A673 (cell line): ENCODE measurements around the gene CADM3.

Experiments
- EZH2 ChIP-seq: fragments of 200-600 bp; sonication (generic); IDR thresholded peaks from 2 replicates; pipeline ENCODE4 v1.6.1; 2017; ENCODE audit warnings: borderline replicate concordance, low read depth, mild to moderate bottlenecking, mixed read lengths, antibody characterized with exemption, low read length; ENCODE audit not compliant: poor library complexity, severe bottlenecking
- TF ChIP-seq, protein P1 (sequence below): fragments of 300-800, 200-600 bp; sonication (generic); conservative IDR thresholded peaks from 2 replicates; pipeline ENCODE4 v1.5.1; 2017; ENCODE audit warnings: low read depth, mild to moderate bottlenecking, antibody characterized with exemption, low read length, moderate library complexity, mixed read lengths

DNA sequence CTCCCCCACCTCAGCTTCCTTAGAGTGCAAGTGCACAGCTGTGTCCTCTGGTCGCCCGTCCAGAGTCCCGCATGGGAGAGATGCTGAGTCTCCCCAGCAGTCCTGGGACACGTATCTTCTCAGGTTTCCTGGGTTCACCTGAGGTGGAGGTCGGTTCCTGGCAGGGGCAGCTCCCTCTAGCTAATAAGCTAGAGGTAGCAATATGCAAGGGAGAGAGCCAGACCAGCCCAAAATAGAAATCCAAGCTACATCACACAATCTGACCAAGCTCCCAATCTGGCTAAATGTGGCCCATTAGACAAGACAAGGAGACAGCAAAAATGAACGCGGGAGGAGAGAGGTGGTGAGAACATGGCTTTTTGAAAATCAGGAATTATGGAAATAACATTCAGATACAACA lies 30.9 kb upstream of the CADM3 start:
- TF ChIP-seq, protein P1, sequence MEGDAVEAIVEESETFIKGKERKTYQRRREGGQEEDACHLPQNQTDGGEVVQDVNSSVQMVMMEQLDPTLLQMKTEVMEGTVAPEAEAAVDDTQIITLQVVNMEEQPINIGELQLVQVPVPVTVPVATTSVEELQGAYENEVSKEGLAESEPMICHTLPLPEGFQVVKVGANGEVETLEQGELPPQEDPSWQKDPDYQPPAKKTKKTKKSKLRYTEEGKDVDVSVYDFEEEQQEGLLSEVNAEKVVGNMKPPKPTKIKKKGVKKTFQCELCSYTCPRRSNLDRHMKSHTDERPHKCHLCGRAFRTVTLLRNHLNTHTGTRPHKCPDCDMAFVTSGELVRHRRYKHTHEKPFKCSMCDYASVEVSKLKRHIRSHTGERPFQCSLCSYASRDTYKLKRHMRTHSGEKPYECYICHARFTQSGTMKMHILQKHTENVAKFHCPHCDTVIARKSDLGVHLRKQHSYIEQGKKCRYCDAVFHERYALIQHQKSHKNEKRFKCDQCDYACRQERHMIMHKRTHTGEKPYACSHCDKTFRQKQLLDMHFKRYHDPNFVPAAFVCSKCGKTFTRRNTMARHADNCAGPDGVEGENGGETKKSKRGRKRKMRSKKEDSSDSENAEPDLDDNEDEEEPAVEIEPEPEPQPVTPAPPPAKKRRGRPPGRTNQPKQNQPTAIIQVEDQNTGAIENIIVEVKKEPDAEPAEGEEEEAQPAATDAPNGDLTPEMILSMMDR, result no peak
- no peak for TF ChIP-seq EZH2
